Fibroblast of lung (primary cell): ENCODE measurements around the gene HSD17B13. TPM values are rescaled to one million over a fixed set of nuclear protein-coding genes. Genes with fewer than 3 reads are reported as not detected.
A peak's percentile ranks its signal among the peaks of the same experiment; 100 is the strongest.

Experiments
- DNase-seq, 2 donors: peaks; one replicate each; pipeline versions ENCODE4 v3.0.0 to v3.0.0-alpha.2; 2010; ENCODE audit warnings: low read depth in 2 of 2
- H2AFZ ChIP-seq: 2 replicates; pipeline ENCODE4 v1.5.1; 2012; ENCODE audit warnings: low read length, control low read depth, inconsistent platforms
- H3K27ac ChIP-seq: 2 replicates; pipeline ENCODE4 v1.5.1; 2011; ENCODE audit warnings: low read length, control low read depth; ENCODE audit not compliant: insufficient read depth
- H3K27me3 ChIP-seq: 2 replicates; pipeline ENCODE4 v1.5.1; 2011; ENCODE audit warnings: mild to moderate bottlenecking, low read length; ENCODE audit not compliant: control insufficient read depth, insufficient read depth
- H3K36me3 ChIP-seq: 2 replicates; pipeline ENCODE4 v1.5.1; 2011; ENCODE audit warnings: low read length; ENCODE audit not compliant: control insufficient read depth, insufficient read depth
- H3K4me1 ChIP-seq: 2 replicates; pipeline ENCODE4 v1.5.1; 2011; ENCODE audit warnings: low read length; ENCODE audit not compliant: control insufficient read depth, insufficient read depth; ENCODE audit errors: extremely low read depth
- H3K4me2 ChIP-seq: 2 replicates; pipeline ENCODE4 v1.5.1; 2011; ENCODE audit warnings: low read length, control low read depth; ENCODE audit not compliant: insufficient read depth; ENCODE audit errors: extremely low read depth
- H3K4me3 ChIP-seq, 4 experiments: fragments of 200-600 bp in 1 of 4; sonication (generic) in 1 of 4; replicated peaks in 1 of 4; 2 replicates each; pipeline ENCODE4 v1.5.1; 2011 to 2016; ENCODE audit warnings: low read length in 4 of 4, low read depth in 3 of 4, mild to moderate bottlenecking in 3 of 4, control low read depth in 2 of 4, inconsistent platforms in 1 of 4, mixed read lengths in 1 of 4; ENCODE audit not compliant: insufficient read depth in 1 of 4; ENCODE audit errors: control extremely low read depth in 1 of 4
- H3K79me2 ChIP-seq: 2 replicates; pipeline ENCODE4 v1.5.1; 2012; ENCODE audit warnings: mild to moderate bottlenecking, low read length, inconsistent platforms; ENCODE audit not compliant: control insufficient read depth, insufficient read depth
- H3K9ac ChIP-seq: 2 replicates; pipeline ENCODE4 v1.5.1; 2011; ENCODE audit warnings: mild to moderate bottlenecking, low read length, control low read depth; ENCODE audit not compliant: insufficient read depth
- H3K9me3 ChIP-seq: 2 replicates; pipeline ENCODE4 v1.5.1; 2012; ENCODE audit warnings: low read depth, low read length; ENCODE audit not compliant: control insufficient read depth, insufficient read depth
- H4K20me1 ChIP-seq: 2 replicates; pipeline ENCODE4 v1.5.1; 2011; ENCODE audit warnings: low read length; ENCODE audit not compliant: control insufficient read depth, insufficient read depth; ENCODE audit errors: extremely low read depth
- CTCF ChIP-seq, 2 donors: IDR thresholded peaks in 1 of 2; conservative IDR thresholded peaks in 1 of 2; 1 replicate in 1 of 2; 2 replicates in 1 of 2; pipeline ENCODE4 v1.5.1; 2011 to 2012; ENCODE audit warnings: low read length in 2 of 2, control low read depth in 1 of 2, inconsistent platforms in 1 of 2, low read depth in 1 of 2, mild to moderate bottlenecking in 1 of 2
- EZH2 ChIP-seq: IDR thresholded peaks from 2 replicates; pipeline ENCODE4 v1.5.1; 2012; ENCODE audit warnings: low read length, control low read depth, mild to moderate bottlenecking; ENCODE audit errors: missing control alignments
- polyA plus RNA-seq, 2 donors: library from polyadenylated mRNA; depleted of rRNA in 1 of 2; stranded (reverse) in 1 of 2; unstranded in 1 of 2; fragments of >200 nt; gene quantifications; 2 replicates each; pipeline ENCODE4 v1.2.1, GENCODE V29; 2011 to 2012; ENCODE audit warnings: missing spikeins in 1 of 2
- total RNA-seq: library from RNA; depleted of rRNA; stranded (reverse); fragments of >200 nt; gene quantifications from 2 replicates; pipeline ENCODE4 v1.2.1, GENCODE V29; 2014

Gene HSD17B13
- total and polyA plus RNA-seq, 2 donors (not counting 1 experiment from before 2014, with no cell fraction given): 0.11 to 0.17 TPM

- H3K4me2 ChIP-seq: no peak overlapping the region
- peak in 1 of 2 donors; percentile 13 for DNase-seq
- TF ChIP-seq EZH2 (no peak), CTCF (conservative IDR thresholded peaks at IDR 0.05 in 1 of 2, IDR thresholded peaks at IDR 0.05 in 1 of 2; ENCODE audit: low read depth in 1 of 2, low read length in 2 of 2) (no peak)
Observed at GRCh38 chr4:87339440-87339839, 16.8 kb upstream of the HSD17B13 start.

GRCh38 chr4:87337361-87337760, 14.7 kb upstream of the HSD17B13 start:
- H3K27me3 ChIP-seq: no peaks in the 10 kb centered on the region
- no peak for TF ChIP-seq CTCF (conservative IDR thresholded peaks at IDR 0.05 in 1 of 2, IDR thresholded peaks at IDR 0.05 in 1 of 2; ENCODE audit: low read depth in 1 of 2, low read length in 2 of 2)
- TF ChIP-seq EZH2: no peak
- no peaks in the 10 kb centered on the region for H4K20me1 ChIP-seq
- DNase-seq: no peak
- H3K4me3 ChIP-seq: no peak overlapping the region
- peaks cover 2% of the 10 kb centered on the region for H3K36me3 ChIP-seq
- H3K4me1 ChIP-seq: no peaks in the 10 kb centered on the region
- H3K4me2 ChIP-seq: no peak overlapping the region
- H3K27ac ChIP-seq: no peak overlapping the region
- H3K9me3 ChIP-seq: no peaks in the 10 kb centered on the region
- no peak overlapping the region for H3K9ac ChIP-seq
- no peaks in the 10 kb centered on the region for H3K79me2 ChIP-seq
- no peak overlapping the region for H2AFZ ChIP-seq

More at GRCh38 chr4:87339440-87339839, 16.8 kb upstream of the HSD17B13 start:
- Histone ChIP-seq H3K36me3 (peaks cover 2% of the 10 kb centered on the region), H3K27ac (no peak overlapping the region), H3K9me3 (no peaks in the 10 kb centered on the region), H3K27me3 (no peaks in the 10 kb centered on the region), H4K20me1 (no peaks in the 10 kb centered on the region), H3K4me1 (no peaks in the 10 kb centered on the region), H3K79me2 (no peaks in the 10 kb centered on the region), H2AFZ (no peak overlapping the region), H3K9ac (no peak overlapping the region), H3K4me3 (no peak overlapping the region)

- no peaks in the 10 kb centered on the region for H3K27me3 ChIP-seq
- H3K4me3 ChIP-seq: no peak overlapping the region
- H3K79me2 ChIP-seq: no peaks in the 10 kb centered on the region
- no peak overlapping the region for H2AFZ ChIP-seq
- TF ChIP-seq EZH2 (no peak), CTCF (conservative IDR thresholded peaks at IDR 0.05 in 1 of 2, IDR thresholded peaks at IDR 0.05 in 1 of 2; ENCODE audit: low read depth in 1 of 2, low read length in 2 of 2) (no peak)
- H4K20me1 ChIP-seq: no peaks in the 10 kb centered on the region
- no peak overlapping the region for H3K9ac ChIP-seq
- DNase-seq: no peak
- H3K4me1 ChIP-seq: no peaks in the 10 kb centered on the region
- H3K4me2 ChIP-seq: no peak overlapping the region
- H3K9me3 ChIP-seq: no peaks in the 10 kb centered on the region
- H3K27ac ChIP-seq: no peak overlapping the region
- no peaks in the 10 kb centered on the region for H3K36me3 ChIP-seq
Observed at GRCh38 chr4:87333267-87333666, 10.6 kb upstream of the HSD17B13 start.
